ENCODE data around the gene KIAA1755. TPM values are rescaled to one million over a fixed set of nuclear protein-coding genes. Genes with fewer than 3 reads are reported as not detected.
"Not testable (repeated sequence)": the region's sequence is repeated elsewhere in the genome, so short reads cannot be mapped to it uniquely, and the experiment has no call there.

The KIAA1755 gene
- total RNA-seq, 1 experiment from 2014 or later = 0.17 TPM

DNA sequence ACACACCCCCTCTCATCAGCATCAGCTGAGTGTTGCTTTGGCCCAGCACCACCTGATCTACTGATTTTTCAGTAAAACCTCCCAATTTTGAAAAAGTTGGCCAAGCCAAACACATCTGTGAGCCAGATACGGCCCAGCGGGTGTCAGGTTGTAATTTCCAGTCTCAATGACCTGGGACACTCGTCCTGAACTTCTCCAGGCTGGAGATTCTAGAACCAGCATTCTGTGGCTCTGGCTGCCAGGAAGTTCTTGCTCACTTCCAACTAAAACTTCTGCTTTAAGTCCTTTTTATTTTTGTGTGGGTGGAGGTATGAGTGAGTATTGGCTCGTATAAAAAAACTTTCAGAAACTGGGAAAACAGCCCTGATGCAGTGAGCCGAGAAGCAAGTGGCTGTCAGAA, 5.1 kb downstream of the KIAA1755 start:
- H3K4me3 Mint-ChIP-seq = no peak overlapping the region

DNA sequence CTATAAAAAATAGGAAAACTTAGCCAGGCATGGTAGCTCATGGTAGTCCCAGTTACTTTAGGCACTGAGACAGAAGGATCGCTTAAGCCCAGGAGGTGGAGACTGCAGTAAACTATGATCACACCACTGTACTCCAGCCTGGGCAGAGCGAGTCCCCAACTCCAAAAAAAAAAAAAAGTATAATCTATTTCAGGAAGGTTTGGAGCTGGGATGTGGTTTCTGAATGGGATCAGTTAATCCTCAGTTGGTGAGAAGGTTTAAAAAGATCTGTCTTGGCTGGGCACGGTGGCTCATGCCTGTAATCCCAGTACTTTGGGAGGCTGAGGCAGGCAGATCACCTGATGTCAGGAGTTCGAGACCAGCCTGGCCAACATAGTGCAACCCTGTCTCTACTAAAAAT, 5.9 kb downstream of the KIAA1755 start:
- not testable (repeated sequence) for H3K14ac ChIP-seq (ENCODE audit: insufficient read depth, low read length); H3K9ac ChIP-seq (ENCODE audit: extremely low read depth, insufficient read length, low read length); H3K4me3 Mint-ChIP-seq; H3K27ac ChIP-seq (ENCODE audit: insufficient read length, low read depth, low read length); H3K4ac ChIP-seq (ENCODE audit: low read depth, low read length); H2AFZ ChIP-seq (ENCODE audit: low read length); H4K5ac ChIP-seq (ENCODE audit: insufficient read length, low read depth, low read length); H3K79me2 ChIP-seq (ENCODE audit: insufficient read depth, low read length); H4K20me1 ChIP-seq (ENCODE audit: control insufficient read depth, insufficient read depth, insufficient read length); H3K36me3 Mint-ChIP-seq (ENCODE audit: insufficient read depth in 1 of 3, low read depth in 3 of 3); H3K79me1 ChIP-seq (ENCODE audit: insufficient read depth, low read depth, low read length, poor library complexity, severe bottlenecking); H3K23me2 ChIP-seq (ENCODE audit: insufficient read length, low read depth, low read length, poor library complexity, severe bottlenecking); H2BK15ac ChIP-seq (ENCODE audit: low read depth, low read length); H3K4me1 ChIP-seq (ENCODE audit: insufficient read depth, low read length); DNase-seq; H4K8ac ChIP-seq (replicated peaks; ENCODE audit: insufficient read length, low read depth, low read length); H2AK5ac ChIP-seq (ENCODE audit: insufficient read length, low read length); H3K27me3 ChIP-seq (ENCODE audit: insufficient read depth, low read length); H3K56ac ChIP-seq (ENCODE audit: insufficient read length, low read depth, low read length); H2BK12ac ChIP-seq (ENCODE audit: insufficient read length, low read depth, low read length); H3T11ph ChIP-seq (ENCODE audit: low read length); H3K9me3 ChIP-seq (ENCODE audit: control insufficient read depth, low read depth, low read length); H3K18ac ChIP-seq (ENCODE audit: insufficient read length, low read depth, low read length); H3K9me3 Mint-ChIP-seq; H2BK20ac ChIP-seq (ENCODE audit: low read depth, low read length, poor library complexity, severe bottlenecking); H3K27ac Mint-ChIP-seq; H4K91ac ChIP-seq (ENCODE audit: insufficient read length, low read depth, low read length); H2BK5ac ChIP-seq (ENCODE audit: insufficient read length, low read length); H2BK120ac ChIP-seq (ENCODE audit: low read depth, low read length, poor library complexity, severe bottlenecking); H3K4me2 ChIP-seq (ENCODE audit: insufficient read depth, insufficient read length, low read length); H3K23ac ChIP-seq (ENCODE audit: insufficient read length, low read depth, low read length)
- H3K4me1 Mint-ChIP-seq = peaks cover 14 to 30% of the 10 kb centered on the region in 2 experiments
- no CpG with 5 or more reads among the region's 4 CpGs for WGBS (ENCODE audit: extremely low coverage, insufficient read length, low lambda C conversion rate)
- peaks cover 13% of the 10 kb centered on the region for H3K27me3 Mint-ChIP-seq (ENCODE audit: low read depth)

More for the DNA sequence above, 5.1 kb downstream of the KIAA1755 start:
- Histone ChIP-seq H2BK12ac (ENCODE audit: insufficient read length, low read depth, low read length) (no peak overlapping the region), H3T11ph (ENCODE audit: low read length) (no peak overlapping the region), H2BK5ac (ENCODE audit: insufficient read length, low read length) (no peak overlapping the region), H3K9ac (ENCODE audit: extremely low read depth, insufficient read length, low read length) (no peak overlapping the region), H3K23me2 (ENCODE audit: insufficient read length, low read depth, low read length, poor library complexity, severe bottlenecking) (peaks cover 4% of the 10 kb centered on the region), H3K4ac (ENCODE audit: low read depth, low read length) (no peak overlapping the region), H2BK120ac (ENCODE audit: low read depth, low read length, poor library complexity, severe bottlenecking) (no peak overlapping the region), H3K4me2 (ENCODE audit: insufficient read depth, insufficient read length, low read length) (no peak overlapping the region), H3K56ac (ENCODE audit: insufficient read length, low read depth, low read length) (no peak overlapping the region), H3K18ac (ENCODE audit: insufficient read length, low read depth, low read length) (no peak overlapping the region), H3K79me2 (ENCODE audit: insufficient read depth, low read length) (no peaks in the 10 kb centered on the region), H4K91ac (ENCODE audit: insufficient read length, low read depth, low read length) (no peak overlapping the region), H3K4me1 (ENCODE audit: insufficient read depth, low read length) (peaks cover 7% of the 10 kb centered on the region), H4K8ac (replicated peaks; ENCODE audit: insufficient read length, low read depth, low read length) (no peak overlapping the region), H3K27me3 (ENCODE audit: insufficient read depth, low read length) (no peaks in the 10 kb centered on the region; the same call in 1 of the 2 replicates), H3K14ac (ENCODE audit: insufficient read depth, low read length) (no peak overlapping the region), H4K20me1 (ENCODE audit: control insufficient read depth, insufficient read depth, insufficient read length) (no peaks in the 10 kb centered on the region), H3K79me1 (ENCODE audit: insufficient read depth, low read depth, low read length, poor library complexity, severe bottlenecking) (no peaks in the 10 kb centered on the region), H3K9me3 (ENCODE audit: control insufficient read depth, low read depth, low read length) (no peaks in the 10 kb centered on the region), H3K27ac (ENCODE audit: insufficient read length, low read depth, low read length) (no peak overlapping the region), H4K5ac (ENCODE audit: insufficient read length, low read depth, low read length) (no peak overlapping the region), H3K23ac (ENCODE audit: insufficient read length, low read depth, low read length) (no peak overlapping the region), H2AFZ (ENCODE audit: low read length) (no peak overlapping the region), H2BK15ac (ENCODE audit: low read depth, low read length) (no peak overlapping the region), H2AK5ac (ENCODE audit: insufficient read length, low read length) (no peak overlapping the region), H2BK20ac (ENCODE audit: low read depth, low read length, poor library complexity, severe bottlenecking) (no peak overlapping the region)
- Mint-ChIP-seq H3K27ac (no peak overlapping the region), H3K36me3 (ENCODE audit: insufficient read depth in 1 of 3, low read depth in 3 of 3) (no peaks in the 10 kb centered on the region), H3K4me1 (peaks cover 19 to 29% of the 10 kb centered on the region in 2 experiments), H3K9me3 (no peaks in the 10 kb centered on the region; a peak in 1 of 5 replicates), H3K27me3 (ENCODE audit: low read depth) (peaks cover 21% of the 10 kb centered on the region)
- no CpG with 5 or more reads among the region's 5 CpGs for WGBS (ENCODE audit: extremely low coverage, insufficient read length, low lambda C conversion rate)
- no peak for DNase-seq
- TF ChIP-seq, protein P1, sequence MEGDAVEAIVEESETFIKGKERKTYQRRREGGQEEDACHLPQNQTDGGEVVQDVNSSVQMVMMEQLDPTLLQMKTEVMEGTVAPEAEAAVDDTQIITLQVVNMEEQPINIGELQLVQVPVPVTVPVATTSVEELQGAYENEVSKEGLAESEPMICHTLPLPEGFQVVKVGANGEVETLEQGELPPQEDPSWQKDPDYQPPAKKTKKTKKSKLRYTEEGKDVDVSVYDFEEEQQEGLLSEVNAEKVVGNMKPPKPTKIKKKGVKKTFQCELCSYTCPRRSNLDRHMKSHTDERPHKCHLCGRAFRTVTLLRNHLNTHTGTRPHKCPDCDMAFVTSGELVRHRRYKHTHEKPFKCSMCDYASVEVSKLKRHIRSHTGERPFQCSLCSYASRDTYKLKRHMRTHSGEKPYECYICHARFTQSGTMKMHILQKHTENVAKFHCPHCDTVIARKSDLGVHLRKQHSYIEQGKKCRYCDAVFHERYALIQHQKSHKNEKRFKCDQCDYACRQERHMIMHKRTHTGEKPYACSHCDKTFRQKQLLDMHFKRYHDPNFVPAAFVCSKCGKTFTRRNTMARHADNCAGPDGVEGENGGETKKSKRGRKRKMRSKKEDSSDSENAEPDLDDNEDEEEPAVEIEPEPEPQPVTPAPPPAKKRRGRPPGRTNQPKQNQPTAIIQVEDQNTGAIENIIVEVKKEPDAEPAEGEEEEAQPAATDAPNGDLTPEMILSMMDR (conservative IDR thresholded peaks at IDR 0.05) = no peak

All from H9 (cell line).